Heart left ventricle (tissue), 16 donors: ENCODE data around the gene NLRC3. TPM values are rescaled to one million over a fixed set of nuclear protein-coding genes. Genes with fewer than 3 reads are reported as not detected.
A peak's percentile ranks its signal among the peaks of the same experiment; 100 is the strongest.

ENCODE experiments used
- ATAC-seq, 4 donors: fragments of 200-7000 bp; cut with Tn5 transposase; one replicate each; pipeline ENCODE4 v1.9.1; 2020 to 2022; ENCODE audit warnings: moderate library complexity in 4 of 4, mild to moderate bottlenecking in 3 of 4, moderate number of reproducible peaks in 1 of 4
- DNase-seq, 5 donors: peaks; one replicate each; pipeline ENCODE4 v3.0.0-alpha.2; 2020
- H3K27ac ChIP-seq, 12 donors: fragments of 200-600 bp; sonication (generic) in 4 of 12; one replicate each; pipeline versions ENCODE4 v1.5.0 to v1.8.0; 2016 to 2022; ENCODE audit warnings: mild to moderate bottlenecking in 2 of 12
- H3K27me3 ChIP-seq, 9 donors: fragments of 200-600 bp; sonication (generic) in 2 of 9; one replicate each; pipeline versions ENCODE4 v1.5.1 to v1.8.0; 2016 to 2022; ENCODE audit warnings: mild to moderate bottlenecking in 3 of 9
- H3K36me3 ChIP-seq, 9 donors: fragments of 200-600 bp; sonication (generic) in 2 of 9; one replicate each; pipeline versions ENCODE4 v1.5.0 to v1.8.0; 2018 to 2022; ENCODE audit warnings: mild to moderate bottlenecking in 2 of 9
- H3K4me1 ChIP-seq, 12 donors: fragments of 200-600 bp; sonication (generic) in 4 of 12; one replicate each; pipeline versions ENCODE4 v1.5.0 to v1.8.0; 2016 to 2022; ENCODE audit warnings: mild to moderate bottlenecking in 3 of 12
- H3K4me3 ChIP-seq, 12 donors: fragments of 200-600 bp; sonication (generic) in 4 of 12; one replicate each; pipeline versions ENCODE4 v1.5.0 to v1.8.0; 2017 to 2022; ENCODE audit warnings: mild to moderate bottlenecking in 9 of 12, moderate library complexity in 4 of 12
- H3K9me3 ChIP-seq, 12 donors: fragments of 200-600 bp; sonication (generic) in 4 of 12; one replicate each; pipeline versions ENCODE4 v1.5.0 to v1.8.0; 2016 to 2022; ENCODE audit warnings: mild to moderate bottlenecking in 1 of 12
- POLR2A ChIP-seq, 2 donors: fragments of 450-650 bp; IDR thresholded peaks; one replicate each; pipeline ENCODE4 v1.6.1; 2017; ENCODE audit warnings: antibody characterized with exemption in 2 of 2, mild to moderate bottlenecking in 2 of 2, moderate library complexity in 2 of 2
- WGBS, 4 donors: extraction: QIAGEN DNeasy Blood & Tissue Kit in 2 of 4; methylation state at CpG; one replicate each; pipeline versions ENCODE4 v1.1.5 to v1.1.7; 2013 to 2018; 5-methylcytosine and 5-hydroxymethylcytosine counted together
- intact Hi-C, 10 donors: fragments of 100-400 bp; cut with DNase I; formaldehyde crosslinking; loops; one replicate each; pipeline versions ENCODE4 v1.11.1 to v1.14.2; 2022
- polyA plus RNA-seq, 2 donors: library from polyadenylated mRNA; stranded (reverse); fragments of 200-250 nt; gene quantifications; one replicate each; pipeline ENCODE4 v1.2.3, GENCODE V29; 2013
- total RNA-seq, 9 donors: library from RNA; depleted of rRNA in 2 of 9; stranded (reverse); fragments of >200 nt in 2 of 9; fragmentation: NEBNext Ultra II Directional in 3 of 9; extraction: Animal tissue kit (Norgen Biotek cat#: 25700) in 3 of 9; gene quantifications; one replicate each; pipeline versions ENCODE4 v1.1.0 to v1.2.4, GENCODE V29; 2016 to 2023
- TF ChIP-seq, protein P1 (sequence below), 12 donors: fragments of 200-600 bp; sonication (generic) in 4 of 12; IDR thresholded peaks; one replicate each; pipeline versions ENCODE4 v1.5.0 to v1.8.0; 2018 to 2022; ENCODE audit warnings: antibody characterized with exemption in 12 of 12, mild to moderate bottlenecking in 5 of 12
- donor health status: ischemic (EF 13 %, LVEDD 7.1; RV severe dilation, severe dysfunction).
- donor health status: healthy with polysubstance abuse.
- donor health status: DM: no; HTN: yes; CAD: no.
- donor health status: DM: no; HTN: no; CAD: no.
- donor health status: ischemic (EF 25% LVEDD 6.9; RV normal size, moderate dysfunction).
- donor health status: ischemic (EF 25% LVEDD 5.7; RV mildly dilated, moderate dysfunction).
- donor health status: healthy.
- donor health status: DM: yes; HTN: yes; CAD: no.
- donor health status: ischemic (EF 35%, LVEDD 5.7; RV mildly dilated, moderate dysfunction).
- donor health status: nonischemic (EF 11% LVEDD 7.7; RV severe dilation, severe dysfunction).
- donor health status: DM: yes; HTN: yes; CAD: no.
- donor health status: PGD.
- donor health status: ischemic (EF 29% LVEDD 5.4; RV normal size, mild dysfunction).
- donor health status: nonischemic (EF 23%, LVEDD 6.1; RV moderate dilation, normal function).

The NLRC3 gene
- total and polyA plus RNA-seq, 11 donors, result 0.44 to 2.9 (median 0.95) TPM

DNA sequence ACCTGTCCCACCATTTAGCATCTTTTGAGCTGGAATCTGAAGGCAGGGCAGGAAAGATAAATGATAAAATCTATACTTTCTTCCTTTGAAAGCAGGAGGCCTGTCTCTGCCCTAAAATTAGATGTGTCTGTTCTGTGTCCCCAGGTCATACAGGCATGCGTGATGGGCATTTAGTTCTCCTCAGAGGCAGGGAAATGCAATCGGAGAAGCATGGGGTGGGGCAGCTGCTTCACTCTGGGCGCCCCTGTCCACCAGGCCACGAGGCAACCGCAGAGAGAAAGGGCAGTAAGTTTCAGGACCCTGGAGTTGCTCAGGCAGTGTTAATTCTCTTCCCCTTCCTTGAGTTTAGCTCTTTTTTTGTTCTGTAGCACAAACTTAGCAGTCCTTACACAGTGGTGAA, 51.3 kb downstream of the NLRC3 start:
- Histone ChIP-seq H3K4me1 (peaks cover 0 to 4% (median 0%) of the 10 kb centered on the region in 12 donors), H3K27me3 (no peaks in the 10 kb centered on the region), H3K9me3 (no peaks in the 10 kb centered on the region), H3K4me3 (no peak overlapping the region), H3K27ac (no peak overlapping the region), H3K36me3 (peaks cover 0 to 91% (median 68%) of the 10 kb centered on the region in 9 donors)
- intact Hi-C loops, result loop anchor here in 6 of 10 donors (5.0 to 10.0 kb wide), 5 partner anchors 89 to 359 kb away; partner anchors contain the start of genes SLX4 (in 2 of the 6) and CREBBP (in 1 of the 6)
- no peak for DNase-seq
- no peak for ATAC-seq
- TF ChIP-seq, protein P1, sequence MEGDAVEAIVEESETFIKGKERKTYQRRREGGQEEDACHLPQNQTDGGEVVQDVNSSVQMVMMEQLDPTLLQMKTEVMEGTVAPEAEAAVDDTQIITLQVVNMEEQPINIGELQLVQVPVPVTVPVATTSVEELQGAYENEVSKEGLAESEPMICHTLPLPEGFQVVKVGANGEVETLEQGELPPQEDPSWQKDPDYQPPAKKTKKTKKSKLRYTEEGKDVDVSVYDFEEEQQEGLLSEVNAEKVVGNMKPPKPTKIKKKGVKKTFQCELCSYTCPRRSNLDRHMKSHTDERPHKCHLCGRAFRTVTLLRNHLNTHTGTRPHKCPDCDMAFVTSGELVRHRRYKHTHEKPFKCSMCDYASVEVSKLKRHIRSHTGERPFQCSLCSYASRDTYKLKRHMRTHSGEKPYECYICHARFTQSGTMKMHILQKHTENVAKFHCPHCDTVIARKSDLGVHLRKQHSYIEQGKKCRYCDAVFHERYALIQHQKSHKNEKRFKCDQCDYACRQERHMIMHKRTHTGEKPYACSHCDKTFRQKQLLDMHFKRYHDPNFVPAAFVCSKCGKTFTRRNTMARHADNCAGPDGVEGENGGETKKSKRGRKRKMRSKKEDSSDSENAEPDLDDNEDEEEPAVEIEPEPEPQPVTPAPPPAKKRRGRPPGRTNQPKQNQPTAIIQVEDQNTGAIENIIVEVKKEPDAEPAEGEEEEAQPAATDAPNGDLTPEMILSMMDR (IDR thresholded peaks at IDR 0.05), result no peak
- no peak for TF ChIP-seq POLR2A (IDR thresholded peaks at IDR 0.05)
- 77 to 86% (median 80%) methylated on average over 5 of the region's 5 CpGs for WGBS, 4 donors

DNA sequence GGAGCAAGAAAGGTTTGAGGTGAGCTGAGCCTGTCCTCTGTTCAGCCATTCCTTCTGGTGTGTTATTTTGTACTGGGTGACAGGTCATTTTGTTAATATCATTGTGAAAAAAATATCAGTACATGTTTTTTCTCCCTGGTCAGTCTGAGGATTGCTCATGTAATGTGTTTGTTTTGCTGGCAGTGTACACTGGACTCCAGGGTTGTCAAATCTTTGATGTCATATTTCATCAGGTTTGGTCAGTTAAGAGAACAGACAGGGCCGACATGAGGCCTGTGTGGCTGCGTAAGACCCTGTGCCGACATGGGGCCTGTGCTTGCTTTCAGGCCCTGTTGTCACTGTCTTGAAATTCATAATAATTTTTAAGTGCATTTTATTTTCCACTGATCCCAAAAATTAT, 53.9 kb downstream of the NLRC3 start:
- intact Hi-C loops, result loop anchor here in 5 of 10 donors (10.0 kb wide), 4 partner anchors 92 to 362 kb away; partner anchors contain the start of genes SLX4 (in 2 of the 5) and CREBBP (in 1 of the 5)
- ATAC-seq, result no peak
- no peaks in the 10 kb centered on the region for H3K27me3 ChIP-seq
- 90 to 98% (median 97%) methylated on average over 3 of the region's 3 CpGs for WGBS, 4 donors
- no peak overlapping the region for H3K27ac ChIP-seq
- DNase-seq, result no peak
- H3K4me3 ChIP-seq, result no peak overlapping the region
- no peaks in the 10 kb centered on the region for H3K9me3 ChIP-seq
- TF ChIP-seq POLR2A (IDR thresholded peaks at IDR 0.05), result no peak
- TF ChIP-seq, protein P1 (IDR thresholded peaks at IDR 0.05), result no peak
- peaks cover 0 to 4% (median 0%) of the 10 kb centered on the region in 12 donors for H3K4me1 ChIP-seq
- peaks cover 0 to 96% (median 83%) of the 10 kb centered on the region in 9 donors for H3K36me3 ChIP-seq

DNA sequence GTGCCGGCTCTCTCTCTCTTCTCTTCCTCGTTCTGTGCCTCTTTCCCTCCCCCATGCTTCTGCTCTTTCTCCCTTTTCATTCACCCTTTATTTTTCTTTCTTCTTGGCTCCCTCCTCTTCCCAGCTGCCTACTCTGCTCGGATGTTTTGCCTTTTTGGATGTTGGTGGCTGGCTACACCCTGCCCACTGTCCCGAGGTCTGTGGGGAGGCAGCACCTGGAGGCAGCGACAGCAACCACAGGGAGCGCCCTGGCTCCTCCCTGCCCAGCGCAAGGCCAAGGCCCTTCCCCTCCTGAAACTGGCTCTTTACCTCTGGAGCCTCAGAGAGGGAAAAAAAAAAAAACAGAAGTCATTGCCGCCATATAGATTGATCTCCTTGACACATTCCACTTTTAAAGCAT, 56.4 kb downstream of the NLRC3 start:
- DNase-seq, result no peak
- Histone ChIP-seq H3K27ac (peak overlapping the region in 1 of 12 donors; percentile 79), H3K27me3 (no peaks in the 10 kb centered on the region), H3K9me3 (no peaks in the 10 kb centered on the region), H3K4me3 (no peak overlapping the region), H3K36me3 (peaks cover 0 to 100% (median 89%) of the 10 kb centered on the region in 9 donors), H3K4me1 (no peaks in the 10 kb centered on the region)
- WGBS, 4 donors, result 78 to 81% (median 80%) methylated on average over 8 of the region's 8 CpGs
- ATAC-seq, result no peak
- TF ChIP-seq, protein P1 (IDR thresholded peaks at IDR 0.05), result no peak
- no peak for TF ChIP-seq POLR2A (IDR thresholded peaks at IDR 0.05)
- intact Hi-C loops, result loop anchor here in 5 of 10 donors (10.0 kb wide), 4 partner anchors 94 to 364 kb away; partner anchors contain the start of genes SLX4 (in 2 of the 5) and CREBBP (in 1 of the 5)

DNA sequence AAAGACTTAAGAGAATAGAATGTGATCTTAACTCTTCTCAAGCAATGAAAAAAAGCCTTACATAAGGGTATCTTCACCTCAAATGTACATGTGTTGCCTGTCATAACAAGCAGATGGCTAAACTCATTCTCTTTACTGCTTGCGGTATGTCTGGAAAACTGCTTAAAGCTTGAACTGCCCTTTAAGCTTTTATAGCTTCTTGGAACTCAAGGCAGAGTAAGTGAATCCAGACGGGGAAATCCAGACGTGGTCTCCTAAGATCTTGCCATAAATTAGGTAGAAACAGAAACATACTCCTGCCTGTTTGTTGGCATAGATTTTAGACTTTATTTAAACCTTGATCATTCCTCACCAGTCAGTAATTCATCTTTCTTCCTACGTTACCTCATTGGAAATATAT, 56.8 kb downstream of the NLRC3 start:
- ATAC-seq (no peak), DNase-seq (no peak)
- TF ChIP-seq, protein P1 (IDR thresholded peaks at IDR 0.05), result no peak
- no peak for TF ChIP-seq POLR2A (IDR thresholded peaks at IDR 0.05)
- intact Hi-C loops, result loop anchor here in 5 of 10 donors (10.0 kb wide), 4 partner anchors 94 to 364 kb away; partner anchors contain the start of genes SLX4 (in 2 of the 5) and CREBBP (in 1 of the 5)
- 85 to 89% (median 88%) methylated on average over 4 of the region's 4 CpGs for WGBS, 4 donors
- Histone ChIP-seq H3K27me3 (no peaks in the 10 kb centered on the region), H3K4me1 (no peaks in the 10 kb centered on the region), H3K36me3 (peaks cover 0 to 100% (median 89%) of the 10 kb centered on the region in 9 donors), H3K27ac (peak overlapping the region in 1 of 12 donors; percentile 79), H3K4me3 (no peak overlapping the region), H3K9me3 (no peaks in the 10 kb centered on the region)
